ENCODE data around the gene PCDHGA7. TPM values are rescaled to one million over a fixed set of nuclear protein-coding genes. Genes with fewer than 3 reads are reported as not detected.

Gene PCDHGA7
- total and polyA plus RNA-seq, 2 donors (not counting 1 experiment from before 2014, with no cell fraction given), result 0.49 to 1.8 TPM

DNA sequence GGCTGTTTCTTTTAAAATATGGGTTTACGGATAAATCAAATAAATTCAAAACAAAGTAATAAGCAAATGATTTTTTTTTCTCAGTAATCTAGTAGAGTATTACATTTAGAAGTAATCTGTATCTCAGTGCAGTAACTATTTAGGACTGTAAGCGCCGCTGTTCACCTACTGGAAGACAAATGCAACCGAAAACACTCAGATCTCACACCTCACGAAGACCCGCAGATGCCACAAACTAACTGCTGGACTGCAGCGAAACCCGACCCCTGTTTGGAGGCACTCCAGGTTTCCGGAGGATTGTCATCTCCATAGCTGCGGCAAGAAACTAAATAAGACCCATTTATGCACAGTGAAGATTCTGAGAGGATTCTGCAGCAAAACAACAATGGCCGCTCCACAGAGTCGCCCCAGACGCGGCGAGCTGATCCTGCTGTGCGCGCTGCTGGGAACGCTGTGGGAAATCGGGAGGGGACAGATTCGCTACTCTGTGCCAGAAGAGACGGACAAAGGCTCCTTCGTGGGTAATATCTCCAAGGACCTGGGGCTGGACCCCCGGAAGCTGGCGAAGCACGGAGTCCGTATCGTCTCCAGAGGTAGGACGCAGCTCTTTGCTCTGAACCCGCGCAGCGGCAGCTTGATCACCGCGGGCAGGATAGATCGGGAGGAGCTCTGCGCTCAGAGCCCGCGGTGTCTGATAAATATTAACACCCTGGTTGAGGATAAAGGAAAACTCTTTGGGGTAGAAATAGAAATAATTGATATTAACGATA lies 10.1 kb downstream of the PCDHGA7 start, which contains the start of gene PCDHGA8:
PCDHGA8 (plus strand) TSS at position 205 of the 770 bp plus-strand sequence; CDS start at position 386, 181 bp downstream.
- H3K9me3 Mint-ChIP-seq (ENCODE audit: insufficient read depth), result peaks cover 12% of the 10 kb centered on the region
- DNase-seq (no peak), ATAC-seq (ENCODE audit: low read depth) (no peak)
- WGBS (ENCODE audit: insufficient coverage), result 44% methylated on average over 26 of the region's 38 CpGs
- Histone ChIP-seq H3K79me2 (ENCODE audit: control insufficient read depth, insufficient read depth, low read length) (no peaks in the 10 kb centered on the region), H4K20me1 (ENCODE audit: control insufficient read depth, insufficient read depth, low read length, poor library complexity, severe bottlenecking) (no peaks in the 10 kb centered on the region), H3K36me3 (replicated peaks in 1 of 2; ENCODE audit: control extremely low read depth in 1 of 2, control insufficient read depth in 1 of 2, extremely low read depth in 1 of 2, insufficient read depth in 2 of 2, low read length in 1 of 2) (no peaks in the 10 kb centered on the region), H3K4me2 (replicated peaks; ENCODE audit: low read depth, low read length, poor library complexity, severe bottlenecking) (no peak within 1 kb of the TSS), H3K27me3 (replicated peaks in 1 of 4; ENCODE audit: control extremely low read depth in 1 of 4, control insufficient read depth in 3 of 4, insufficient read depth in 4 of 4, low read length in 3 of 4) (peaks cover 0 to 61% (median 38%) of the 10 kb centered on the region in 4 experiments), H3K9me3 (ENCODE audit: control extremely low read depth in 1 of 3, control insufficient read depth in 2 of 3, insufficient read depth in 1 of 3, low read length in 2 of 3) (peaks cover 1 to 51% (median 26%) of the 10 kb centered on the region in 3 donors), H3K4me1 (ENCODE audit: control insufficient read depth in 2 of 2, insufficient read depth in 2 of 2, low read length in 2 of 2) (no peaks in the 10 kb centered on the region), H2AFZ (ENCODE audit: insufficient read depth, low read depth, low read length, poor library complexity, severe bottlenecking) (no peak within 1 kb of the TSS), H3K4me3 (ENCODE audit: control extremely low read depth in 1 of 5, extremely low read depth in 1 of 5, insufficient read depth in 1 of 5, low read depth in 2 of 5, low read length in 4 of 5) (no peak within 1 kb of the TSS), H3K9ac (ENCODE audit: low read length) (no peak within 1 kb of the TSS), H3K27ac (ENCODE audit: low read length in 2 of 2) (no peak within 1 kb of the TSS)
- H3K27ac Mint-ChIP-seq, result no peak within 1 kb of the TSS
- no peaks in the 10 kb centered on the region for H3K4me1 Mint-ChIP-seq
- ChIA-PET POLR2A (no interaction called here), CTCF (interaction anchor here (3.1 kb wide), 1 partner anchor 171 kb away, joined by 13 read pairs; no protein-coding TSS in a partner anchor)
- TF ChIP-seq EZH2 (IDR thresholded peaks at IDR 0.05; ENCODE audit: borderline replicate concordance, insufficient read depth, low read depth, low read length, poor library complexity, severe bottlenecking), result no peak
- no peak within 1 kb of the TSS for H3K4me3 Mint-ChIP-seq
- intact Hi-C loops (cut with micrococcal nuclease), result no loop called here
- peaks cover 60% of the 10 kb centered on the region for H3K27me3 Mint-ChIP-seq

DNA sequence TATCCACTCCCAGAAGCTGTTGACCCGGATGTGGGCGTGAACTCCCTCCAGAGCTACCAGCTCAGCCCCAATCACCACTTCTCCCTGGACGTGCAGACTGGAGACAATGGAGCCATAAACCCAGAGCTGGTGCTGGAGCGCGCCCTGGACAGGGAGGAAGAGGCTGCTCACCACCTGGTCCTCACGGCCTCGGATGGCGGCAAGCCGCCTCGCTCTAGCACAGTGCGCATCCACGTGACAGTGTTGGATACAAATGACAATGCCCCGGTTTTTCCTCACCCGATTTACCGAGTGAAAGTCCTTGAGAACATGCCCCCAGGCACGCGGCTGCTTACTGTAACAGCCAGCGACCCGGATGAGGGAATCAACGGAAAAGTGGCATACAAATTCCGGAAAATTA lies 10.7 kb downstream of the PCDHGA7 start:
- peaks cover 58% of the 10 kb centered on the region for H3K27me3 Mint-ChIP-seq
- POLR2A ChIA-PET, result interaction anchor here (0.7 kb wide), 1 partner anchor 45 kb away, joined by 3 read pairs; no protein-coding TSS in a partner anchor

More for the DNA sequence above, 10.7 kb downstream of the PCDHGA7 start:
- H2AFZ ChIP-seq (ENCODE audit: insufficient read depth, low read depth, low read length, poor library complexity, severe bottlenecking), result no peak overlapping the region
- 41% methylated on average over 13 of the region's 21 CpGs for WGBS (ENCODE audit: insufficient coverage)
- TF ChIP-seq CTCF (IDR thresholded peaks at IDR 0.05) (no peak), EZH2 (IDR thresholded peaks at IDR 0.05; ENCODE audit: borderline replicate concordance, insufficient read depth, low read depth, low read length, poor library complexity, severe bottlenecking) (no peak)
- no peak overlapping the region for H3K4me3 ChIP-seq (ENCODE audit: control extremely low read depth in 1 of 5, extremely low read depth in 1 of 5, insufficient read depth in 1 of 5, low read depth in 2 of 5, low read length in 4 of 5)
- H3K4me3 Mint-ChIP-seq, result no peak overlapping the region
- intact Hi-C loops (cut with micrococcal nuclease), result no loop called here
- no peaks in the 10 kb centered on the region for H3K36me3 ChIP-seq (replicated peaks in 1 of 2; ENCODE audit: control extremely low read depth in 1 of 2, control insufficient read depth in 1 of 2, extremely low read depth in 1 of 2, insufficient read depth in 2 of 2, low read length in 1 of 2)
- peaks cover 0 to 60% (median 38%) of the 10 kb centered on the region in 4 experiments for H3K27me3 ChIP-seq (replicated peaks in 1 of 4; ENCODE audit: control extremely low read depth in 1 of 4, control insufficient read depth in 3 of 4, insufficient read depth in 4 of 4, low read length in 3 of 4)
- no peaks in the 10 kb centered on the region for H3K4me1 Mint-ChIP-seq
- H3K9me3 Mint-ChIP-seq (ENCODE audit: insufficient read depth), result peaks cover 12% of the 10 kb centered on the region
- no peak overlapping the region for H3K27ac Mint-ChIP-seq
- H3K79me2 ChIP-seq (ENCODE audit: control insufficient read depth, insufficient read depth, low read length), result no peaks in the 10 kb centered on the region
- no peak overlapping the region for H3K9ac ChIP-seq (ENCODE audit: low read length)
- peaks cover under 1 to 54% (median 26%) of the 10 kb centered on the region in 3 donors for H3K9me3 ChIP-seq (ENCODE audit: control extremely low read depth in 1 of 3, control insufficient read depth in 2 of 3, insufficient read depth in 1 of 3, low read length in 2 of 3)
- no peak overlapping the region for H3K27ac ChIP-seq (ENCODE audit: low read length in 2 of 2)
- DNase-seq, result no peak
- CTCF ChIA-PET, result interaction anchor here (3.1 kb wide), 1 partner anchor 171 kb away, joined by 13 read pairs; no protein-coding TSS in a partner anchor
- no peak for ATAC-seq (ENCODE audit: low read depth)
- no peaks in the 10 kb centered on the region for H4K20me1 ChIP-seq (ENCODE audit: control insufficient read depth, insufficient read depth, low read length, poor library complexity, severe bottlenecking)
- no peak overlapping the region for H3K4me2 ChIP-seq (replicated peaks; ENCODE audit: low read depth, low read length, poor library complexity, severe bottlenecking)
- H3K4me1 ChIP-seq (ENCODE audit: control insufficient read depth in 2 of 2, insufficient read depth in 2 of 2, low read length in 2 of 2), result no peaks in the 10 kb centered on the region

Data from B cell (primary cell).